ENCODE results near the gene RHOB.

- TF ChIP-seq POLR2AphosphoS5 (IDR thresholded peaks at IDR 0.05; ENCODE audit: borderline replicate concordance, low read depth, low read length) (no peak), EZH2 (IDR thresholded peaks at IDR 0.05) (no peak), FOXP2 (optimal IDR thresholded peaks at IDR 0.05; ENCODE audit: control extremely low read depth, extremely low read length, insufficient read depth) (no peak)
These were observed 13.6 kb upstream of the RHOB start for GRCh38 chr2:20433249-20433648.

Data from SK-N-MC (cell line).